ENCODE measurements around the gene HAPLN2.
"Not testable (repeated sequence)": the region's sequence is repeated elsewhere in the genome, so short reads cannot be mapped to it uniquely, and the experiment has no call there.

Gene HAPLN2

DNA sequence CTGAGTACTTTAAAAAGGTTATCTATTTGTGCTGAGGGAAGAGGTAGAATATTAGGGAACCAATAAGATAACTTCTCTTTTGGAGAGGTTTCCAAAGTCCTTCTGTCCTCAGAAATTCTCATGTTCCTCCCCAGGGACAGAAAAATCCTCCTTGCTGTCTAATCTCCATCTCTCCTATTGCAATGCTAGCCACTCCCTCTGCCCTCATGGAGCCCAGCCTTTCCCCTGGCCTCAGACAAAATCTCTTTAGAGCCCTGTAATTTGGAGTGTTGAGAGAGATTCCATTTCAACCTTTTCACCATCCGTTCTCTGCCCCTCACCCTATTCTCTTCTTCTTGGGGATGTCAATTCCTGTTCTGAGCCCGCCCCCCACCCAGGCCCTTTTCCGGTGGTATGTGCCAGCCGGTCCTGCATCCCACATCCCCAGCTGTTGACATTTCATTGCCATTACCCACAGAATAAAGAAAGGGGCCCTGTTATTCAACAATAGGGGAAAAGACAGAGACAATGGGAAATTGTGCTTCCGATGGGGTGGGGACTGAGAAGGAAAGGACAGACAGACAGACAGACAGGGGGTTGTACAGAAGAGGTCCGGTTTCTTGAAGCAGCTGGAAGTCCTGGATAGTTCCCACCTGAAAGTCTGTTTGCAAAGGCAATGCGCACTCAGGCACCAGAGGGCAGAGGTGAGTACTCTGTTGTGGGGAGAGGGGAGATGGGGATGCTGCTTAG, at the start of gene HAPLN2:
Gene HAPLN2, plus strand, starts transcription at position 563 of the 729 bp plus-strand sequence. CDS start 4,076 bp downstream, outside the sequence.
- no peak for DNase-seq

DNA sequence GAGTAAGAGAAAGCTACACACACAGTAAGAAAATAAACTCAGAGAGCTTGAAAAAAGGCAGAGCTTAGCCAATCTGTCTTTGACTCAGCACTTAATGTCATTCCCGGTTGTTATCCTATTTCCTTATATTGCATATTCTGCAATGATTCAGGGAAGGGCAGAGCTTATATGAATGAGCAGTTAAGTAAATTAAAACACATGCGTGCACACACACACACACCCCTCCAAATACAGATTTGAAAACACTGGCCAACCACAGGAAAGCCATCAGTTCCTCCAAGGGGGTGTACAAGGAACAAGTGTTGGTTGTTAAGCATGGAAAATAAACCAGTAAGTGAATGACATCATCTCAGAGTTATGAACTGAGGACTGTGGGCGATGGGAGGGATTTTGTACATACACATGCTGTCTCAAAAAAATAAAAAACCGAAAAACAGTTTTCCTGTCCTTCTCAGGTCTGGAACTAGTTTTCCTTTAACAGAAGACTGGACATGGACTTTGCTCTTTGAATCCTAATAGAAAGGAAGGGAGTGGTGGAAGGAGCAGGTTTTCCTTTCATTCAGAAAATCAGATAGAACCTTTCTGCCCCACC, 47.9 kb upstream of the HAPLN2 start:
- DNase-seq = peak; percentile 69

DNA sequence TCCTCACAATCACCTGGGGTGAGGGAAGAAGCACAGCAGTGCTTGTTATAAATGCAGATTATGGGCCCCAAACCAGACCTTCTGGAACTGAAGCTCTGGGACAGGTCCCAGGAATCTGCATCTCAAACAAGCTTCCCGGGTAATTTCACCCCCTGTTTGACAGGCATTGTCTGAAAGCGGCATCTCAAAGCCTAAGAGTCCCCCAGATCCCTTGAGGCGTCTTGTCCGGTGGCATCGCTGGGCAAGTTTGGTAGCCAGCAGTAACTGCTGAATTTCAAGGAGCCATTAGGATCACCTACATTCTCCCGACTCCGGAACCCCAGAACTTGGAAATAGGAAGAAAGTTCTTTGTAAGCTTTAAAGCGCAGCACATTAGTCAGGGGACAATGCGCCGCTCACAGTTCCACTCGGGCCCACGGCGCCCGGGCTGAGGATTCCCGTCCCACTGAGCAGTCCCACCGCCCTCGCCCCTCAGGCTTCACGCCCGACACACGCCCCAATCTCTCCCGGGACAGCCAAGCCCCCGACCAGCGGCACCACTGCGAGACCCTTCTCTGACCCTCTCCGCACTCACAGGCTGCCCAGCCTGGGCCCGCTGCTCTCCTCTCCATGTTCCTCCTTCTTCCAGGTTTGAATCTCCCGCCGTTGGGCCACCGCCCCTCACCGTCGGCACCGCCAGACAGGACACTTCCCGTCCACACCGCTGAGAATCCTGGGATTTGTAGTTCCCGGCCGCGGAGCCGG, 47.1 kb upstream of the HAPLN2 start, which contains the start of gene IQGAP3:
Gene IQGAP3, minus strand, starts transcription at position 647 of the 744 bp plus-strand sequence. Its CDS starts 36 bp downstream, at position 611.
- DNase-seq = peak; percentile 93

DNA sequence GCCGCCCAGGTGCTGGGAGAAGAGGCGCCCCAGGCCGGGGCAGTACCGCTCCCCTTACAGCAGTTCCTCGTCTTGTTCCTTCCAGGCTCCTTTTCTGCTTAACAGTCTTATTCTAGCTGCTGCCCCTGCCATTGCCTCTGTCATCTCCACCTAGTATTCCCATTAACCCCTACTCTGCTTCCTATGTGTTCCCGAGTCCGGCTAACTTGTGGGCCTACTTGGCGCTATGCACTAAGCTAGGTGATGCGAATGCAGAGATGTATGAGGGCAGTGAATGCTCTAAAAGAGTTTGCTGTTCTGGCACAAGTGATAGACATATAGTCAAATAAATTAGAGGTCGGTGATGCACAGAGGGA, 46.6 kb upstream of the HAPLN2 start:
- no peak for DNase-seq

DNA sequence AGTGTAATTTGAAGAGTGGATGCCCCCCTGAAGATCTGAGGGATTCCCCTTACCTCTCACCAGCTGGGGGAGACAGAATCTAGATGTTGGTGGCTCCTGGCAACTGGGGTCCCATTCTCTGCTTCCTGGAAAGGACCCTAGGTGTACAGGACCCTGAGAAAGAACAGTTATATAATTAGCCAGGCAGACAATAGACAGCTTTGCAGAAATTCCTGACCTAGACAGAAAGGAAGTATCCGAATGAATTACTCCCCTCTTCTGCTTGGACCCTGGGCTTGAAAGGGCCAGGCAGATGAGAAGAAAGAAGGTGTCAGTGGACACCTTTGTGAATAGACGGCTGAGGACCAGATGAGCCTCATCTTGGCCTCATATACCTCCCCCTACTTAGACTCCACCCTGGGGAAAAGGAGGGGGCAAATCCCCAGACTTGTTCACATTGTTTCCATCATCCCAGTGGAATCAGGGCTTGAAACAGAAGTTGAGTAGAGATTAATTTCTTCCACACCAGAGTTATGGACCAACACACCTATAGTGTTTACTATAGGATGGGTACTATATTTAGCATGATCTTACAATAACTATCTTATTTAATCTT, 45.1 kb upstream of the HAPLN2 start:
- no peak for DNase-seq

DNA sequence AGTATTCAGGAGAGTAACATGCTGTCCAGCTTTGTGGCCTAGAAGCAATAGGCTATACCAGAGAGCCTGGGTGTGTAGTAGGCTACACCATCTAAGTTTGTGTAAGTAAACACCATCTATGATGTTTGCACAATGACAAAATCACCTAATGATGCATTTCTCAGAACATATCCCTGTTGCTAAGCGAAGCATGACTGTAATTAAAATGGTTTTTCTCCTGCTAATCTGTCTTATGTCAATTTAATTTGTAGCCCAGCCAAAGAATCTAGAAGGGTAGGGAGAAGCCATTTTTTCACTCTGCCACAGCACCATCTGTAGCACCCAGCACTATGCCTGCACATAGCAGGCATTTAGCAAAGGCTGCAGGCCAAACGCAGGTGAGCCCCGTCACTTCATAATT, 41.7 kb upstream of the HAPLN2 start:
- DNase-seq = no peak

DNA sequence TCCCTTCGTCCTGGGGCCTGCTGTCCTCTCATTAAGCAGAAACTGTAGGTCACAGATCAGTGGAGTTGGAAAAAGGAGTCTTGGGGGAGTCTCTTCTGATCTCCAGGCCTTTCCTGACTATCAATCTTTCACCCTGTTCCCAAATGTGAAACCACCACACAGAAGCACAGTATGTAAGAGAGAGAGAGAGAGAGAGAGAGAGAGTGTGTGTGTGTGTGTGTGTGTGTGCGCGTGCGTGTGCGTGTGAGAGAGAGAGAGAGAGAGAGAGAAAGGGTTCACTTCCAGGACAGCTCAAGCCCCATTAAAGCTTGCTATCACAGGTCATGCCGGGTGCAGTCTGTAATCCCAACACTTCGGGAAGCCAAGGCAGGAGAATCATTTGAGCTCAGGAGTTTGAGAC, 41.2 kb upstream of the HAPLN2 start:
- DNase-seq = no peak

DNA sequence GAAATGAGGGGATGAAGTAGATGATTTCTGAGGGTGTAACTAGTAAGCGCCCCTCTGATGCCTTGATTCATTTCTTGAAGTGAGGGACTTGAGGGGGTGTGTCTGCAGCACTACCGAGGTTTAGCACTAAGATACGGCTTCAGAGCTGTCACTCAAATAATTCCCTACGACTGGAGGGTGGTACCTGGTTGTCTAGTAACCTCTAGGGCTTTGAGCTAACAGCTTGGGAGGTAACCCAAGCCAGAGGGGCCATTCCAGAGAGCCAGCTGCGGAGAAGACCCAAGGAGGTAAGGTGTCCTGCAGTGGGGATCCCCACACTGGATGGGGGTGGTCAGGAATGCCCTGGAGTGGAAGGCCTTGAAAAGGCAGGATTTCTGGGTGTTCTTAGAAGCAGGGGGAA, 39.7 kb upstream of the HAPLN2 start, which contains the start of gene TTC24:
Gene TTC24, plus strand, starts transcription at position 252 of the 400 bp plus-strand sequence. CDS start 1,642 bp downstream, outside the sequence.
- DNase-seq = no peak

DNA sequence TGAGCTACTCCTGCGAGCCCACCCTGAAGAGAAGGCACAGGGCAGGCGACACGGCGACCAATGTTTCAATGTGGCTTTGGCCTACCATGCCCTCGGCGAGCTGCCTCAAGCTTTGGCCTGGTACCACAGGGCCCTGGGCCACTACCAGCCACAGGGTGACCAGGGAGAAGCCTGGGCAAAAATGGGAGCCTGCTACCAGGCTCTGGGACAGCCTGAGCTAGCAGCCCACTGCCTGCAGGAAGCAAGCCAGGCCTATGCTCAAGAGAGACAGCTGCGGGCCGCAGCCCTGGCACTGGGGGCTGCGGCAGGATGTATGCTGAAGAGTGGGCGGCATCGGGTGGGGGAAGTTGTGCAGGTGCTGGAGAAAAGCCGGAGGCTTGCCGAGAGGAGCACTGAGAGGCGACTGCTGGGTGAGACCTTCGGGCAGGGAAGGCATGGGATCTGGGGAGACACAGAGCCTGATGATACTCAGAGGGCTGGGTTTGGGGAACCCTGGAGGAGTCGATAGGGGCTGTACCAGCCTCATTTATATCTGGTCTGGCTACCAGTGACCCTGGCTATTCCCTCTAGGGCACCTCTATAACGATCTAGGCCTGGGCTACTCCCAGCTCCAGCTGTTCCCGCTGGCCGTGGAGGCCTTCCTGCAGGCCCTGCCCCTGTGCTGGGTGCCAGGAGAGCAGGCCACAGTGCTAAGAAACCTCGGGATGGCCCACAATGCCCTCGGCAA, 37.4 kb upstream of the HAPLN2 start:
- no peak for DNase-seq

DNA sequence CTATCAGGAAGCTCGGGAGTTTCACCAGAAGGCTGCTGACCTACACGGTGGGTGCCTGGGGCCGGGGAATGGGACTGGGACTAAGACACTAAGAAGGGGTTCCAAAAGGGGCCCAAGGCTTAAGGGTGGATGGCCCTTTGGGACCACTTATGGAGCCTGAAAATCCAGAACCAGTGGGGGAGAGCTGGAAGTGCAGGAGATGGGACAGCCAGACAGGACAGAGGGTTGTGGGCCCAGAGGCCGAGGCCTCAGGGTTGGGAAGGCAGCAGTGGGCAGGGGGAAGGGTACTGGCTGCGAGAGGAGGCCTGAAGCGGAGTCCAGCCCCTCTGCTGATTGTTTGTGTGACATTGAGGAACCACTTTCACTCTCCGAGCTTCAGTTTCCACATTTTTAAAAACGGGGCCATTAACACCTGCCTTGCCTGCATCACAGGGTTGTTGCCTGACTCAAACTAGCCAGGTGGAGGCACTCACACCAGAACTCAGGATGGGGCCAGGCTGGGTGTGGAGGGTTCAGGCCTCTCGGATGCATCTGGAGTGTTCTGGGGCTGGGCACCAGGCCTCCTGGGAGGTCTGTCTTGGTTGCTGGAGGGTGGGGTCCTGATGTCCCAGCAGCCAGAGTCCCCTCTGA, 36.7 kb upstream of the HAPLN2 start:
- DNase-seq = no peak

DNA sequence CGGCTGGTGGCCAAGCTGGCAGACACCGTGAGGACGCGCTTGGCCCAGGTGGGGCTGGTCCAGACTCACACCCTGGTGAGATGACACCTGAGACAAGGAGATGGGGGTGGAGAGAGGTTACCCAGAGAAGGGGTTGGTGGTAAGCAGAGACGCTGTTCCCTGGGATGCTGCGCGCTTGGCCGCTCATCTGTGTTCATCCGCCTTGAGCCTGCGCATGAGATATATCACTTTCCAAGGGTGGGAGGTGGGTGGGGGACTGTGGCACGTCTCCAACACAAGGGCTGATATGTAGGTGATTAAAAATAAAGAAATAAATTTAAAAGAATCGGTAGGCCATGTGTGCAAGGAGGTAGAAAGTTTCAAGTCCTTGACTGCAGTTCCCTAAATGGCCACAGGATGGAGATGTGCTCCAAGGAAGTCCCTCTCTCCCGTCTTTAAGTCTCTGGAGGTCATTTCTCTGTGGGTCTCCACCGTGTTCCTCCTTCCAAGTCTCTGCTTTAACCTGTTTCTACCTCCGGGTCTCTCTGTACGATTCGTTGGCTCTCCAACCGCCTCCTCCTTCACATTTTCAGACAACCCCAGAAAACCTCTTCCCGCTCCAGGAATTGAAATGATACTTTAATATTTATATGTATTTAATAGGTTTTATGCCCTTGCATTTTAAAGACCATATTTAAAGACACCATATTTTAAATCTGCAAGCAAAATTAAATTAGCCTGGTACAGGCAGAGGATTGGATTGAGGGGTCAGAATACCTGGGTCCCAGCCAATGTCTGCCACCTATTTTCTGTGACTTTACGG, 35.2 kb upstream of the HAPLN2 start:
- peak; percentile 90 for DNase-seq

DNA sequence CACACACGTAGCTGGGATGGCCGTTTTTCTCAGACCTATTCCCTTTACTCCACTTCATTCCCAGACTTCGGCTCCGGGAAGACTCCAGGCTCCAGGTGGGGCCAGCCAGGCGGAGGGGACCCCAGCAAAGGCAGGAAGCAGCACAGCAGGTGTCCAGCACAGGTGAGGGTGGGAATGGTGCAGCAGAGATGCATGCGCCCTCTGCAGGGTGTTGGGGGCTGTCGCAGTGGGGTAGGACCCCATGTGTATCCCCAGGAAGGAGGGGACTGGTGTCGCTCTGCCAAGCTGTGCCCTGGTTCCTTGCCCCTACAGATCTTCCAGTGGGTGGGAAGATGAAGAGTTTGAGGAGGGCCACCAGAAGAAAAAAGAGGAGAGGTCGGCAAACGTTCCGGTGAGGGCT, 34.4 kb upstream of the HAPLN2 start:
- no peak for DNase-seq

DNA sequence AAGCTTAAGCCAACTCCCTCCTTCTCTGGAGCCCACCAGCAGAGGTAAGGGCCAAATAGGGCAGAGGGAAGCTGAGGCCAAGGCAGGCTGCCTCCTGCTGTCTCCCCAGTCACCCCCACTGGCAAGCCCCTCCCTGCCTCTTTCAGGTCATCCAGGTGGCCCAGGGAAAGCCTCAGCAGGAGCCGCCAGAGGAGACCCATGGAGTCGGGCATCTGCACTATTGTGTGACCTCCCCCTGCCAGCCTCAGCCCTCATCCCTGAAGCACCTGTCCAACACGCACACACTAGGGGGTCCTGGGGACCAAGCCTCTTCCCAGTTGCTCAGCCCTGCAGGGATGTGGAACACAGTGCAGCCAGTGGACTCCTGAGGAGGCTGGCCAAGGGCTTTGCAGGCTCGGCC, 32.9 kb upstream of the HAPLN2 start:
- no peak for DNase-seq

DNA sequence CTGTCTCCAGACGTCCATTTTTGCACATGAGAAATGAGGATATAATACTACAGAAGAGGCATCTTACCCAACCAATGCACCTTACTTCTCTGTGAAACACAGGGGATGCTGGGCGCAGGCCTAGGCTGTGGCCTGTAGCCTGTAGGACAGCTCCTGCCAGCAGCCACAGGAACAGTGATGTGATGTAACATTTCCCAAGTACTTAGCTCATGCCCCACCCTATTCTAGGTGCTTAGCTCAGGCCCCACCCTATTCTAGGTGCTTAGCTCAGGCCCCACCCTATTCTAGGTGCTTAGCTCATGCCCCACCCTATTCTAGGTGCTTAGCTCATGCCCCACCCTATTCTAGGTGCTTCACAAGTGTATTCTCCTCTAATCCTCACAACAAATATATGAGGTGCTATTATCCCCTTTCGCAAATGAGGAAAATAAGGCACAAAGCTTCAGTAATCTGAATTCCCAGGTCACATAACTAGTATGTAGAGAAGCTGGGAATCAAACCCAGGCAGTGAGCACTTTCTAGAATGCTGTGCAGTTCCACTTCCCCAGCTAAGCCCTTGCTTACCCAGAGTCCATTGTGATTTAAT, 32.2 kb upstream of the HAPLN2 start:
- DNase-seq = no peak

DNA sequence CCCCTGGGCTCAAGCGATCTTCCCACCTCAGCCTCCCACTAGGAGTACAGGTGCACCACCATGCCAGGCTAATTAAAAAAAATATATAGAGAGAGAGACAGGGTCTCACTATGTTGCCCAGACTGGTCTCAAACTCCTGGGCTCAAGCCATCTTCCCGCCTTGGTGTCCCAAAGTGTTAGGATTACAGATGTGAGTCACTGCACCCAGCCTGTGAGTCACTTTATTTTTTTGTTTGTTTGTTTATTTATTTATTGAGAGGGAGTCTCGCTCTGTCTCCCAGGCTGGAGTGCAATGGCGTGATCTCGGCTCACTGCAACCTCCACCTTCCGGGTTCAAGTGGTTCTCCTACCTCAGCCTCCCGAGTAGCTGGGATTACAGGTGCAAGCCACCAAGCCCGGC, 31.3 kb upstream of the HAPLN2 start:
- not testable (repeated sequence) for DNase-seq

DNA sequence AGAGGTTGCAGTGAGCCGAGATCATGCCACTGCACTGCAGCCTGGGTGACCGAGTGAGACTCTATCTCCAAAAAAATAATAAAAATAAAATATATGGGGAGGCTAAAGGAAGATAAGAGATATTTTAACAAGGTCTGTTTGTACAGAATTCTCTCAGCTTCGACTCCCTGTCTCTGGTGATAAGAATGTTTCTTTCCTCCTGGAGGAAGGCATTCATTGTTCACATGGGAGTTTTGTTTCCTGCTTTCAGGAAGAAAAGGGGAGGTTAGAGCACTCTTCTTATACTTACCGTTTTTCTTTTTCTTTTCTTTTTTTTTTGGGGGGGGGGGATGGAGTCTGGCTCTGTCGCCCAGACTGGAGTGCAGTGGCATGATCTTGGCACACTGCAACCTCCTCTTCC, 29.7 kb upstream of the HAPLN2 start:
- DNase-seq = no peak

DNA sequence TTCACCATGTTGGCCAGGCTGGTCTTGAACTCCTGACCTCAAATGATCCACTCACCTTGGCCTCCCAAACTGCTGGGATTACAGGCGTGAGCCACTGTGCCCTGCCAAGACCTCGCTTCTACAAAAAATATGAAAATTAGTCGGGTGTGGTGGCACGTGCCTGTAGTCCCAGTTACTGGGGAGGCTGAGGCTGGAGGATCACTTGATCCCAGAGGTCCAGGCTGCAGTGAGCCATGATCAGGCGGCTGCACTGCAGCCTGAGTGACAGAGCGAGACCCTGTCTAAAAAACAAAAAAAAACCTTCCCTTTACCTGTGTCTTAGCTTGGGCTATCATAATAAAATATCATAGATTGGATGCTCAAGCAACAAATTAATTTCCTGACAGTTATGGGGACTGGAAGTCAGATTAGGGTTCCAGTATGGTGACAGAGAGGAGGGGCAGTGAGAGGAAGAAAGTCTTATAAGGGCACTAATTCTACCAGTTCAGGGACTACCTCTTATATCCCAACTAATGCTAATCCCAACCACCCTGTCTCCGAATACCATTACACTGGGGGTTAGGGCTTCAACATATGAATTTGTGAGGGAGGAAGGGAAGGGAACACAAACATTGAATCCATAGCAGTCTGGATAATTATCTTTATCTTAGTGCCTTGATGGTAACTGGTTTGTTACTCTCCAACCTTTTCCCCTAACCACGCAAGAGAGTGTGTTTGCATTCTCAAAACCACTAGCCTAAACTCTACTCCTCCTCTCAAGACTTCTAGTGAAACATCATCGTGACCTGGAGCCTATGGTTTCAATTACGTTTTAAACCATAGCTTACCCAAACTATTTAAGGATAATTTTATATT, 28.7 kb upstream of the HAPLN2 start:
- DNase-seq = no peak

DNA sequence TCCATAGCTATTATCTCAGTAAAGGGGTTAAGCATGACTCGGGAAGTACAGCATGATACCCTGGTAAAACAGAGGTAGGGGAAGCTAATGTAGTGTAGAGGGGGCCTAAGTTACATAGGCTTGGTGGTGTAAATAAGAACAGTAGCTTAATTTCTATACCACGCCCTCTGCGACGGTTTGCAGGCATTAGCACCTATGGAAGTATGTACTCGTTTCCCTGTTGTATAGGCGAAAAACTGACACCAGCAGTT, 28.1 kb upstream of the HAPLN2 start:
- no peak for DNase-seq

DNA sequence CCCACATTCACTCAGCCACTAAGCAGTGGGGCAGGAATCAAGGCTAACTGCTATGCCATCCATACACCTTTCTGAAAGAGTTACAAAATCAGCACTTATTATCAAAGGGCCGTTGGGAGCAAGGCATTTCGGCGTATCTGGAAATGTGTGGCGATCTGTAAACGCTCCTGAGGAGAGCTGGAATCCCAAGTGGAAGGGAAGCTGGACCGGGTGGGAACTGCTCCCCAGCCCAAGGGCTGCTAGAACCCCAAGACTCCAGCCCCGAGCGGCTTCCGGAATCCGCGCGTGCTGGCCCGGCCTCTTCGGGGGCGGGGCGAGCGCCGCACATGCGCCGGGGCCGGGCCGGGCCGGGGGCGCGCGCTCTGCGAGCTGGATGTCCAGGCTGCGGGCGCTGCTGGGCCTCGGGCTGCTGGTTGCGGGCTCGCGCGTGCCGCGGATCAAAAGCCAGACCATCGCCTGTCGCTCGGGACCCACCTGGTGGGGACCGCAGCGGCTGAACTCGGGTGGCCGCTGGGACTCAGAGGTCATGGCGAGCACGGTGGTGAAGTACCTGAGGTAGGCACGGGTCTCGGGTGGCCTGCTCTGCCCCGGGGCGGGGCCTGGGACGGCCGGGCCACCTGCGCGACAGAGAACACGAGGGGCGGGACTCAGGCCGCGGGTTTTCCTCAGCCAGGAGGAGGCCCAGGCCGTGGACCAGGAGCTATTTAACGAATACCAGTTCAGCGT, 27.6 kb upstream of the HAPLN2 start, which contains the start of gene NAXE:
Gene NAXE, plus strand, starts transcription at position 345 of the 726 bp plus-strand sequence. Its CDS starts 29 bp downstream, at position 374.
- DNase-seq = peak; percentile 79
